Stimulated activated memory B cell treated with anti-CD40 and anti-IgM and Interleukin-4, amounts not matched to agents 10 μg/mL and 1 μg/mL and 100 μg/mL, for 72 hours (primary cell): ENCODE measurements around the gene CACNB4.
"Not testable (repeated sequence)": the region's sequence is repeated elsewhere in the genome, so short reads cannot be mapped to it uniquely, and the experiment has no call there.

ENCODE experiments used
- ATAC-seq: fragments of 150-1000 bp; cut with Tn5 transposase; 2 replicates; pipeline ENCODE4 v1.10.0; 2021
- H3K27ac Mint-ChIP-seq: one replicate; pipeline ENCODE4 v1.8.0; 2022; ENCODE audit warnings: mild to moderate bottlenecking, mixed read lengths
- H3K27me3 Mint-ChIP-seq: one replicate; pipeline ENCODE4 v1.8.0; 2022; ENCODE audit warnings: mixed read lengths
- H3K36me3 Mint-ChIP-seq: one replicate; pipeline ENCODE4 v1.8.0; 2022; ENCODE audit warnings: mixed read lengths
- H3K4me1 Mint-ChIP-seq: one replicate; pipeline ENCODE4 v1.8.0; 2022; ENCODE audit warnings: mixed read lengths
- H3K4me3 Mint-ChIP-seq: one replicate; pipeline ENCODE4 v1.8.0; 2022; ENCODE audit warnings: mild to moderate bottlenecking, moderate library complexity, mixed read lengths
- H3K9me3 Mint-ChIP-seq: one replicate; pipeline ENCODE4 v1.8.0; 2022; ENCODE audit warnings: mixed read lengths

The CACNB4 gene

DNA sequence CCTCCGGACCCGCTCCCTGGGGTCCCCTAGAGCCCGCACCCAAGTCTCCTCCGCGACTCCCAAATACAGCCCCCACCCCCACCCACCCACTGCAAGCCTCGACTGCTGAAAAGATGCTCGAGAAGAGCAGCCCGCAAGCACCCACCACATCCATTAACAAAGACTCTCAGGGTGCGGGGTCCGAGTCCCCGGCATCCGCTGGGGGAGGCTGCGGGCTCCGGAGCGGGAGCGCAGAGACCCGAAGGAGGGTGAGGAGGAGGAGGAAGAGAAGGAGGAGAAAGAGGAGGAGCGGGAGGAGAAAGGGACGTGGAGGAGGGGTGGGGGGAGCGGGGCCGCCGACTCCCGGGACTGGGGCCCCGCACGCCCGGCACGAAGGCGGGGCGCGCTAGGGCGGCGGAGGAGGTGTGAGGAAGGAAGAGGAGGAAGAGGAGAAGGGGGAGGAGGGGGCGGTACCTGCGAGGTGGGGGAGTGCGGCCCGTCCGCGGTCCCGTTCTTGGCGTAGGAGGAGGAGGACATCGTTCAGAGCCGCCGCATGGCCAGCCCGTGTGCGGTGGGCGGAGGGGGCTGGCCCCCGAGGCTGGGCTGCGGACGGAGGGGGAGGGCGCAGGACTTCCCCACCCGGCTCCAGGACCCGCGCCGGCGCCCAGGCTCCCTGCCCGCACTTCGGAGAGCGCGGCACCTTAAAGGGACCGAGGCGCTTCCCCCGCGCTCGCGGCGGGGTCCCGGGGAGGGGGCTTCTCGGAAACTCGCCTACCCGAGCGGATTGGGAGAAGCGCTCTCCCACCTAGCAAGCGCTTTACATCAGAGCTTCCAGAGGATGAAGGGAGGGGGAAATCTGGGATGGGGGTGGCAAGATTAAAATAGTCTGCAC lies at the start of gene CACNB4:
TSS of gene CACNB4 (minus strand) at position 549 of the 871 bp plus-strand sequence.
- Mint-ChIP-seq H3K36me3 (no peaks in the 10 kb centered on the region), H3K4me3 (peak within 1 kb of the TSS; percentile 88), H3K4me1 (peaks cover 32% of the 10 kb centered on the region), H3K27ac (peak within 1 kb of the TSS; percentile 52), H3K9me3 (peaks cover 3% of the 10 kb centered on the region), H3K27me3 (peaks cover 42% of the 10 kb centered on the region)
- ATAC-seq: peak; percentile 72

GRCh38 chr2:152134488-152135280 lies 35.8 kb upstream of the CACNB4 start:
- peak; percentile 61 for ATAC-seq
- Mint-ChIP-seq H3K27me3 (no peaks in the 10 kb centered on the region), H3K4me1 (peaks cover 7% of the 10 kb centered on the region), H3K27ac (peak overlapping the region; percentile 42), H3K4me3 (no peak overlapping the region), H3K9me3 (no peaks in the 10 kb centered on the region), H3K36me3 (peaks cover 37% of the 10 kb centered on the region)

- Mint-ChIP-seq H3K36me3 (peaks cover 32% of the 10 kb centered on the region), H3K4me1 (peaks cover 7% of the 10 kb centered on the region), H3K27ac (no peak overlapping the region), H3K4me3 (no peak overlapping the region), H3K9me3 (no peaks in the 10 kb centered on the region), H3K27me3 (no peaks in the 10 kb centered on the region)
- ATAC-seq: no peak
Observed at GRCh38 chr2:152132306-152132705, 33.5 kb upstream of the CACNB4 start.

- Mint-ChIP-seq H3K4me1 (no peaks in the 10 kb centered on the region), H3K9me3 (no peaks in the 10 kb centered on the region), H3K4me3 (no peak overlapping the region), H3K27me3 (no peaks in the 10 kb centered on the region), H3K27ac (no peak overlapping the region), H3K36me3 (peaks cover 46% of the 10 kb centered on the region)
- ATAC-seq: no peak
Observed at GRCh38 chr2:152127628-152128027, 28.8 kb upstream of the CACNB4 start.

DNA sequence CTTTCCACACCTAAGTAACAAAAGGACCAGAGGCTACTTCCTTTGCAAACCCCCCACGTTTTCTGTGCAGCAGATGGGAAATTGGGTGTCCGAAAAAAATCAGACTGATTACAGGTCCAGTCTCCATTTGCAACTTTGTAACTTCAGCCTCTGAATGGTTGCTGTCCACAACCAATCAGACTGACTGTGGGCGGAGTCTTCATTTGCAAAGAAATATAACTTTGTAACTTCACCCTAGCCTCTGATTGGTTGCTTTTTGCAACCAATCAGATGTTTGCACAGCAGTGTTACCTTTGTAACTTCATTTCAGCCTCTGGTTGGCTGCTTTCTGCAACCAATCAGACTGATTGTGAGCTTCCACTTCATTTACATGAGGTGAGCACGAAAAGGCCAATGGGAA lies 27.8 kb upstream of the CACNB4 start:
- Mint-ChIP-seq H3K27ac (no peak overlapping the region), H3K27me3 (no peaks in the 10 kb centered on the region), H3K4me1 (no peaks in the 10 kb centered on the region), H3K36me3 (peaks cover 45% of the 10 kb centered on the region), H3K9me3 (no peaks in the 10 kb centered on the region), H3K4me3 (no peak overlapping the region)
- ATAC-seq: no peak

- no peak overlapping the region for H3K4me3 Mint-ChIP-seq
- ATAC-seq: no peak
- no peaks in the 10 kb centered on the region for H3K4me1 Mint-ChIP-seq
- H3K9me3 Mint-ChIP-seq: no peaks in the 10 kb centered on the region
- no peak overlapping the region for H3K27ac Mint-ChIP-seq
- H3K36me3 Mint-ChIP-seq: peaks cover 26% of the 10 kb centered on the region
- H3K27me3 Mint-ChIP-seq: no peaks in the 10 kb centered on the region
Observed at GRCh38 chr2:152122161-152122560, 23.3 kb upstream of the CACNB4 start.

DNA sequence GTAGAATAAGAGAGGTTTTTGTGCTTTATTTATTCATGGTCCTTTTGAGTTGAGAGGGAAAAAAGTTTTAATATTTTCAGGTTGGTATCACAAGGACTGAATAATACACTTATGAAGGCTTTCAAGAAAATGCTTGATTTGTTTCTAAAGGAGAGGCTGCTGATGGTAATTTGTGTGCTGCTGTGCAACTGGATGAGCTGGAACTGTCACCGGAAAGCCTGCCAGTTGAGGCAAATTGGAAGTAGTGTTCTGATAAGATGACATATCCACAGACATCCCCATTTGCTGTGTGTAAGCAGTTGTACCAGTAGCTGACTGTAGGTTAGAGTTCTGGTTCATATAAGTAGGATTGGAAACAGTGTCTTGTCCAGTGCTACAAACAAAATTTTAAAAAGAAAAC lies 21.6 kb upstream of the CACNB4 start:
- peaks cover 30% of the 10 kb centered on the region for H3K36me3 Mint-ChIP-seq

DNA sequence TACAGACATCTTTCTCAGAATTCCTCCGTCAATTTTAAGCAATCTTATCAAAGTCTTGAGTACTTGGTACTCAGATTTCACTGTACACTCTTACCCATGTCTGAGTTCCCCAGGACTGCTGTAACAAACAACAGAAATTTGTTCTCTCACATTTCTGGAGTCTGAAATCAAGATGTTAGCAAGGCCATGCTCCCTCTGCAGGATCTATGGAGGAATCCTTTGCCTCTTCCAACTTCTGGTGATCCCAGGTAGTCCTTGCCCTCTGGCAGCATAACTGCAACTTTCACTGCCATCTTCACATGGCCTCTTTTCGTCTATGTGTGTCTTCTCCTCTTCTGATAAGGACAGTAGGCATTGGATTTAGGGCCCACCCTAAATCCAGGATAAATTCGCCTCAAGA lies 17.1 kb upstream of the CACNB4 start:
- ATAC-seq: no peak
- H3K4me3 Mint-ChIP-seq: no peak overlapping the region
- H3K36me3 Mint-ChIP-seq: peaks cover 17% of the 10 kb centered on the region
- no peaks in the 10 kb centered on the region for H3K27me3 Mint-ChIP-seq
- no peaks in the 10 kb centered on the region for H3K9me3 Mint-ChIP-seq
- no peak overlapping the region for H3K27ac Mint-ChIP-seq
- H3K4me1 Mint-ChIP-seq: no peaks in the 10 kb centered on the region

More for the DNA sequence above, 21.6 kb upstream of the CACNB4 start:
- Mint-ChIP-seq H3K4me1 (no peaks in the 10 kb centered on the region), H3K27me3 (no peaks in the 10 kb centered on the region), H3K4me3 (no peak overlapping the region), H3K27ac (no peak overlapping the region), H3K9me3 (no peaks in the 10 kb centered on the region)
- no peak for ATAC-seq

DNA sequence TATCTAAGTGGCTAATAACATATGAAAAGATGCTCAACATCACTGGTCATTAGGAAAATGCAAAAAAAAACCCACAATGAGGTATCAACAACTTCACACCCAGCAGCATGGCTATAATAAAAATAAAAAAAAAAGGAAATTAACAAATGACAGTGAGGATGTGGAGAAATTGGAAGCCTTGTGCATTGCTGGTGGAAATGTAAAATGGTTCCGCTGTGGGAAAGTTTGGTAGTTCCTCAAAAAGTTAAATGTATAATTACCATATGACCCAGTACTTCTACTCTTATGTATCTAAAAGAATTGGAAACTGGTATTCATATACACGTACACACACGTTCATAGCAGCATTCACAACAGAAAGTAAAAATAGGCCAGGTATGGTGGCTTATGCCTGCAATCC lies 15.5 kb upstream of the CACNB4 start:
- Mint-ChIP-seq H3K4me3 (no peak overlapping the region), H3K27me3 (no peaks in the 10 kb centered on the region), H3K9me3 (no peaks in the 10 kb centered on the region), H3K36me3 (peaks cover 17% of the 10 kb centered on the region), H3K27ac (no peak overlapping the region), H3K4me1 (no peaks in the 10 kb centered on the region)
- no peak for ATAC-seq

DNA sequence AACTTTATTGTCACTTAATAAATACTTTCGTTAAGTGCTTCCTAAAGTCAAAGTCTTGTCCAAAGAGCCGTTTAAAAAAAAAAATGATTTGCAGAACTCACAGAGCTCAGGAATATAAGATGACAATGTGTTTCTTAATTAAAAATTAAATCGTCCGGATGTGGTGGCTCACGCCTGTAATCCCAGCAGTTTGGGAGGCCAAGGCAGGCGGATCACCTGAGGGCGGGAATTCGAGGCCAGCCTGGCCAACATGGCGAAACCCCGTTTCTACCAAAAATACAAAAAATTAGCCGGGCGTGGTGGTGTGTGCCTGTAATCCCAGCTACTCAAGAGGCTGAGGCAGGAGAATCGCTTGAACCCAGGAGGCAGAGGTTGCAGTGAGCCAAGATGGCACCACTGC lies 8.3 kb upstream of the CACNB4 start:
- not testable (repeated sequence) for H3K27ac Mint-ChIP-seq, H3K27me3 Mint-ChIP-seq, H3K36me3 Mint-ChIP-seq, ATAC-seq, H3K4me1 Mint-ChIP-seq, H3K9me3 Mint-ChIP-seq, H3K4me3 Mint-ChIP-seq

GRCh38 chr2:152106464-152106863 lies 7.6 kb upstream of the CACNB4 start:
- no peaks in the 10 kb centered on the region for H3K4me1 Mint-ChIP-seq
- H3K27me3 Mint-ChIP-seq: peaks cover 10% of the 10 kb centered on the region
- H3K36me3 Mint-ChIP-seq: no peaks in the 10 kb centered on the region
- H3K9me3 Mint-ChIP-seq: no peaks in the 10 kb centered on the region
- no peak for ATAC-seq
- no peak overlapping the region for H3K27ac Mint-ChIP-seq
- H3K4me3 Mint-ChIP-seq: no peak overlapping the region

DNA sequence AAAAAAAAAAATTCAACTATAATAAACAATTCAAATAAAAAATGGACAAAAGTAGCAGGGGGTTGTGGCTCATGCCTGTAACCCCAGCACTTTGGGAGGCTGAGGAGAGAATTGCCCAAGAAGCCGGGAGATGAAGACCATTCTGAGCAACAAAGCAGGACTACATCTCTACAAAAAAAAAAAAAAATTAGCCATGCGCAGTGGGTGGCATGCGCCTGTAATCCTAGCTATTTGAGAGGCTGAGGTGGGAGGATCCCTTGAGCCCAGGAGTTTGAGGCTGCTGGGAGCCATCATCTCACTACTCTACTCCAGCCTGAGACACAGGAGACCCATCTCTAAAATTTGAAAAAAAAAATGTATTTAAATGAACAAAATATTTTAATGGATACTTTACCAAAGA lies 4.4 kb upstream of the CACNB4 start:
- Mint-ChIP-seq H3K4me3 (no peak overlapping the region), H3K4me1 (peaks cover 15% of the 10 kb centered on the region), H3K36me3 (no peaks in the 10 kb centered on the region), H3K27me3 (peaks cover 37% of the 10 kb centered on the region), H3K9me3 (no peaks in the 10 kb centered on the region), H3K27ac (no peak overlapping the region)
- no peak for ATAC-seq

GRCh38 chr2:152100961-152101360 lies 2.1 kb upstream of the CACNB4 start:
- no peak for ATAC-seq
- peaks cover 50% of the 10 kb centered on the region for H3K27me3 Mint-ChIP-seq

DNA sequence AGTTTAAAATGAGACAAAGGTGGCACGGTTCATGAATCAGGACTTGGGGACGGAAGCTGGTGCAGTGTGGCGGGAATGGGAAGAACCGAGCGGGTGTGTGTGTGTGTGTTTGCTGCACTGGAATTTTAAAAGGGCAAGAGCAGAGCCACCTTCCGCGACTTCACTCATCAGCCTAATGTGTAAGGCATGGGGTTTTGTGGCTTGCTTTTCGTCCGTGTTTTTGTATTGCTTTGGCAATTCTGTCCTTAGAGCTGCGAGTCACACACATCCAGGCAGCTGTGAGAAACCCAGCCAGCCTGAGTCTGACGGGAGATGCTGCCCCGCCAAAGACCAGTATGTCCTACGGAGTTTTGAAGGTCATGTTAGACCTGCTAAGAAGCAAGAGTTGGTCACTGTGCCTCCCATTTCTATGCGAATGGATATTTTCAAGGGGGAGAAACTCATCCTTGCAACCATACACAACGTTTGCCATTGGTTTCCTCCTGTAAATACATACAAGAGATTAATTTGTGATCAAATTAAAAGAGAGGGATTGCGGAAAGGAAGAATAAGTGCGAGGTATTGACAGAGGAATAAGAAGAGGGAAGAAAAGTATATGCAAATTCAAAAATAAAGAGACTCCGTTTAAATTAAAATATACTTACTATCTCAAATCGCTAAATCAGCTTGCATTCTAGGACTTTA lies 665 bp upstream of the CACNB4 start:
- H3K36me3 Mint-ChIP-seq: no peaks in the 10 kb centered on the region
- peaks cover 27% of the 10 kb centered on the region for H3K4me1 Mint-ChIP-seq
- peak overlapping the region; percentile 88 for H3K4me3 Mint-ChIP-seq
- H3K9me3 Mint-ChIP-seq: no peaks in the 10 kb centered on the region
- peaks cover 49% of the 10 kb centered on the region for H3K27me3 Mint-ChIP-seq
- peak overlapping the region; percentile 52 for H3K27ac Mint-ChIP-seq
- no peak for ATAC-seq

More at GRCh38 chr2:152100961-152101360, 2.1 kb upstream of the CACNB4 start:
- no peaks in the 10 kb centered on the region for H3K36me3 Mint-ChIP-seq
- no peak overlapping the region for H3K27ac Mint-ChIP-seq
- no peak overlapping the region for H3K4me3 Mint-ChIP-seq
- H3K9me3 Mint-ChIP-seq: no peaks in the 10 kb centered on the region
- peaks cover 27% of the 10 kb centered on the region for H3K4me1 Mint-ChIP-seq

DNA sequence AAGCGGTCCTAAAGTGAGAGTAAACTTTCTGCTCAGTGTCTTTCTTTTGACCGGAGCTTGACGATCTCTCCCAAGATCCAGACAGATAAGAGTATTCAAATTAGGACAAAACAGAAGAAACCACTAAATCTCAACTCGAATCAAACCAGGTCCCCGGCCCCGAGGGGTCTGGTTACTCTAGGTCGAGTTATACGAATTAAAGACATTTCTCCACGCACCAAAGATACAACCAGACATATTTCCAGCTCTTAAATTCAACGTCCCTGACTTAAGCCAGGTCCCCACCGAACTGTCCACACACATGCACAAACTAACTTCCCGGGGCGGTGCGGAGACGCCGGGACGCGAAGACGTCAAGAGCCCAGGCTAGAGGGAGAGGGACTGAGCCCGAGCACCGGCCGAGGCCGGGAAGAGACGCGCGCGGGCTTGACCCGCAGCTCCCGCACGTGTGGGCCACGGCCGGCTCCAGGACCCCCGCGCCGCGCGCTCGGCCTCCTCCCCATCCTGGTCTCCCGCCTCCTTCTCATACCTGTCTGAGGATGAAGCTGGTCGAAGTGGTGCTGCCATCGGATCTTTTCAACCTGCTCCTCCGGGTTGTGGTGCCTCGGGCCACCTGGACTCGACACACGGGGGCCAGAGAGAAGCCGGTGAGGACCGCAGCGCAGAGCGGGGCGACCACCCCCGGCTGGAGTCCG lies 896 bp downstream of the CACNB4 start:
- Mint-ChIP-seq H3K9me3 (peaks cover 3% of the 10 kb centered on the region), H3K4me1 (peaks cover 33% of the 10 kb centered on the region), H3K27me3 (peaks cover 40% of the 10 kb centered on the region), H3K27ac (peak overlapping the region; percentile 52), H3K36me3 (no peaks in the 10 kb centered on the region), H3K4me3 (peak overlapping the region; percentile 88)
- peak; percentile 39 for ATAC-seq
